H1 (cell line): ENCODE data around the gene C2orf74. TPM values are rescaled to one million over a fixed set of nuclear protein-coding genes. Genes with fewer than 3 reads are reported as not detected.
A peak's percentile ranks its signal among the peaks of the same experiment; 100 is the strongest.

ENCODE experiments used
- CHD7 ChIP-seq: fragments of 300-600 bp; sonication (generic); IDR thresholded peaks from 2 replicates; pipeline ENCODE4 v1.7.1; 2012; ENCODE audit warnings: low read length, moderate library complexity, mild to moderate bottlenecking, inconsistent platforms; ENCODE audit not compliant: insufficient replicate concordance
- CTBP2 ChIP-seq: IDR thresholded peaks from 2 replicates; pipeline ENCODE4 v1.7.0; 2011; ENCODE audit warnings: borderline replicate concordance, mild to moderate bottlenecking, moderate library complexity, mixed read lengths, low read length; ENCODE audit not compliant: insufficient read depth, insufficient read length
- E2F6 ChIP-seq: IDR thresholded peaks from 2 replicates; pipeline ENCODE4 v1.6.1; 2012; ENCODE audit warnings: inconsistent platforms
- PHF8 ChIP-seq: fragments of 200-600 bp; sonication (generic); conservative IDR thresholded peaks from 2 replicates; pipeline ENCODE4 v1.7.1; 2012; ENCODE audit warnings: low read depth, mild to moderate bottlenecking, inconsistent platforms, low read length, moderate library complexity
- POLR2A ChIP-seq, 2 experiments: IDR thresholded peaks; 1 replicate in 1 of 2; 2 replicates in 1 of 2; pipeline ENCODE4 v1.6.1; 2011; ENCODE audit warnings: low read depth in 2 of 2, low read length in 2 of 2, mild to moderate bottlenecking in 2 of 2; ENCODE audit errors: control extremely low read depth in 1 of 2
- SP4 ChIP-seq: IDR thresholded peaks from 2 replicates; pipeline ENCODE4 v1.6.1; 2012; ENCODE audit warnings: low read length, inconsistent platforms
- ZNF274 ChIP-seq: IDR thresholded peaks from 2 replicates; pipeline ENCODE4 v1.7.0; 2012; ENCODE audit warnings: low read length, borderline replicate concordance; ENCODE audit errors: extremely low read depth
- polyA plus RNA-seq, 7 experiments: library from polyadenylated mRNA; depleted of rRNA in 3 of 7; stranded (reverse) in 5 of 7; unstranded in 2 of 7; fragments of >200 nt in 5 of 7; fragments of 200-250 nt in 2 of 7; gene quantifications; 1 replicate in 5 of 7; 2 replicates in 1 of 7; 4 replicates in 1 of 7; pipeline versions ENCODE4 v1.2.1 to v1.2.3, GENCODE V29; 2011 to 2013; ENCODE audit warnings: missing spikeins in 2 of 7, mixed read lengths in 2 of 7
- total RNA-seq: library from RNA; stranded (reverse); fragmentation: NEBNext Ultra II Directional; extraction: Animal tissue kit (Norgen Biotek cat#: 25700); gene quantifications from 2 replicates; pipeline ENCODE4 v1.2.1, GENCODE V29; 2021

C2orf74 gene
- total and polyA plus RNA-seq, 2 of the 8 experiments (the other 6 are each of a cell fraction or from before 2014, with no cell fraction given), result 2.6 to 9.3 TPM

DNA sequence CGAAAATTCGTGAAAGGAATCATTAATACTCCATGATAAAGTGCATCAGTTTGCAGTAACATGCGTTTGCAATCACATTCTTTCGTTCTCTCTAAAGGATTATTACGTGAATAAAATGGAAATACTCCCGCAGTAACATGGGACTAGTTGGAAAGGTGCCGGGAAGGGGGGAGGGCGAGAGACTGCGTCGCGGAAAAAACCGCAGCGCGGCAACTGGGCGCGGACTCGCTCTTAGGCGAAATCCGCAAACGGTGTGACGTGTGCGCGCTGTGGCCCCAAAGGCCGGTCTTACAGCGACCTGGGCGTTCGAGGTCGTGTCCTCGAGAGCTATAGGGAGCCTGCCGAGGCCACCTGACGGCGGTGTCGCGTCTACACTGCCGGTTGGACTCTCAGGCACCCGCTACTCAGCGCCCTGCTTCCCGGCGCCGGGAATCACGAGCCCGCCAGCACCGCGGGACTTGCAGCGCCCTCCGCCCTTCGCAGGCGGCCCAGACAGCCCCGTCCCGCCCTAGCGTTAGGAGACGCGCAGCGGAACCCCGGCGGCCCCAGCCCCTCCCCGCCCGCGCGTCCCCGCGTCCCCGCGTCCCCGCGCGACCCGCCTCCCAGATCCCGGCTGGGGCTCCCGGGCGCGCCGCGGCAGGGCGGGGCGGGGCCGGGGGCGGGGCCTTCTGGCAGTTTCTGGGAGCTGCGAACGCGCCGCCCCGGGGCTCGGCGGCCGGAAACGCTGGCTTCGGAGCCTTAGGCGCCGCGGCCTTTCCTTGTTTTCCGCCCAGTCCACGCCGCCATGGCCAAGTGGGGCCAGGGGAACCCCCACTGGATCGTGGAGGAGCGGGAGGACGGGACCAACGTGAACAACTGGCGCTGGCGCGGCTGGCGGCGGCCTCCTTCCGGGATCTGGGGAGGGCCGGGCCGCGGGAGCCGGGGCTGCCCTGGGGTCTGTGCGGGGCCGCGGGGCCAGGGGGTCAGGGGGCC, 15.1 kb downstream of the C2orf74 start (continued):
- TF ChIP-seq CHD7 (no peak), PHF8 (peak; percentile 81), ZNF274 (no peak), CTBP2 (no peak), E2F6 (peak; percentile 82), POLR2A (IDR thresholded peaks at IDR 0.05; ENCODE audit: control extremely low read depth in 1 of 2, low read depth in 2 of 2, low read length in 2 of 2) (peak; percentile 75 to 92), SP4 (no peak)
